NCI-H526 (cell line): ENCODE measurements around the gene PPP1R3G.

Experiments used
- DNase-seq, 2 experiments: peaks; one replicate each; lab custom pipeline; 2025; lab: John Stamatoyannopoulos, UW

Gene PPP1R3G

DNA sequence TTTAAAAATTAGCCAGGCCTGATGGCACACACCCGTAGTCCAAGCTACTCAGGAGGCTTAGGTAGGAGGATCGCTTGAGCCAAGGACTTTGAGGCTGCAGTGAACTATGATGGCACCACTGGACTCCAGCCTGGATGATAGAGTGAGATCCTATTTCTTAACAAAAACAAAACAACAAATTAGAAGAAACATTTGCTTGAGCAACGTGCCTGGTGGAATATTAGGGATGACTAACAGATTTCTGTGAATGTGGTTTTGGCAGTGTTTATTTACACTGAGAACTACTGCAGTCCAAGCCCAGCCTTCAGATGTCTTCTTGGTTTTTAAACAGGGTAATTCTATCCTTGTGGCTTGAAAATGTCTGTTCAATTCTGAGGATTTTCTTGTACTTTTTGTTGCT lies 9.2 kb downstream of the PPP1R3G start:
- no peak for DNase-seq

DNA sequence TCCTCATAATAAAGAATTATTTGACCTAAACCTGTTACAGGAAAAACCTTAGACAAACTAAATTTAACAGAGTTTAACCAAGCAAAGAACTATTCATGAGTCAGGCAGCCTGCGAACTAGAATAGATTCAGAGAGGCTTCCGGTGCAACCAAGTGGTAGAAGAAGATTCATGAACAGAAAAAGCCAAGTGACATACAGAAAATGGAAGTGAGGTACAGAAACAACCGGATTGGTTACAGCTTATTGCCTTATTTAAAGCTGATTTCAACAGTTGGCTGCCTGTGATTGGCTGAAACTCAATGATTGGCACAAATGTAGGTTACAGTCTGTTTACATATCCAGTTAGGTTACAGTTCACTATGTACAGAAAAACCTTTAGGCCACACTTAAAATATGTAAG lies 10.1 kb downstream of the PPP1R3G start:
- DNase-seq = no peak

DNA sequence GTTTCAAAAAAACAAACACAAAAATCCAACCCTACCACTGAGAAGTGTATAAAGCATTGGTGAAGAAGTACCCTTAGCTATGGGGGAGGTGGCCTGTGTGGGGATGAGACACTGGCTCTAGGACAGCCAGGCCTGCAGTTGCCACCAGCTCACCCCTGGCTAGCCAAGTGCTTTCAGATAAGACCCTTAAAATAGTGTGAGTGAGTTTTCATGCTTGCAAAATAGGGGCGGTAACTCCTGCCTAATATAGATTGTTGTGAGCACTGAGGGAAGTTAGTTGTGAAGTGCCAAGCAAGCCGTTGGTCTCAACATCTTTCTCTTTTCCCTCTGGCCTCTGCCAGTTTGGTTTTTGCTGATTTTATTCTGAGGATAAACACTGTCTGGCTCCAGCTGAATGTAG lies 11.3 kb downstream of the PPP1R3G start:
- DNase-seq = no peak

DNA sequence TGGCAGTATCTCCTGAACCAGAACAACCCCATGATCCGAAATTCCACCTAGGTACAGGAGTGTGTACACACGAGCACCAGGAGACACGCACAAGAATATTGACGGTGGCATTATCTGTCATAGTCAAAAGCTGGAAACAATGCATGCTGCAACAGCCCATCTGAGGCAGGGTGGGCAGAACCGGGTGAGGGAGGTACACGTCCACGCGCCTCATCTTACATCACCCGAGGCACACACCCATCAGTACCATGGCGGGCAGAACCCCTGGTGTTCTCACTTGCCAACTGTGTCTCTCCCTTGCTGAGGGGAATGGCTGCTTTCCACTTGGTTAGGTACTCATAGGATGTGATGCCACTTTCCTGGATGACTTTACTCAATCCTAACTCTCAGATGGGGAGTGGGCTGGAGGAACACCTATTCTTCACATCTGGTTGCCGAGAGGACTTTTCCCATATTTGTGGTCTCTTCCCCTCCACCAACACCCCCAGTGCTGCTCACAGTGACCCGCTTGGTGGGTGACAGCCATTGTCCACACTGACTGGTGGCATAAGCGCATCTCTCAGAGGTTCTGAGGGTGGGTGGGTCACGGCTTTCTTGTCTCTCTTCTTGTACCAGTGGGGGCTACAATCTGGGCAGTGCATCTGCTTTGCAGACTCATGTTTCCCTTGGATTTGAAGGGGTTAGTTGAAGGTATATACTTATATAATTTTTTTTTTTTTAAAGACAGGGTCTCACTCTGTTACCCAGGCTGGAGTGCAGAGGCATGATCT lies 13.5 kb downstream of the PPP1R3G start:
- no peak for DNase-seq

DNA sequence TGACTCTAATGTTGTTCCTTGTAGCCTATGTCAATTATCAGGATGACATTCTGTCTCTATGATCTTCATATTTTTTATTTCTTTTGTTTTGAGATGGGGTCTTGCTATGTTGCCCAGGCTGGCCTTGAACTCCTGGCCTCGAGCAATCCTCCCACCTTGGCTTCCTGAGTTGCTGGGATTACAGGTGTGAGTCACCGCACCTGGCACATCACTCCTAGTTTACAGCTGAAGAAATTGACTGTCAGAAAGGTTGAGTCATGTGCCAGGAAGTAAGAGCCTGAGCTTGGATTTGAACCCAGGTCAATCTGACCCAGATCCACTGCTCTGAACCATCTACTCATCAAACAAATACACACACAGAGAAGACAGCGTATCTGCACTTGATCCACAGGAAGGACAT lies 14.4 kb downstream of the PPP1R3G start:
- DNase-seq = no peak

DNA sequence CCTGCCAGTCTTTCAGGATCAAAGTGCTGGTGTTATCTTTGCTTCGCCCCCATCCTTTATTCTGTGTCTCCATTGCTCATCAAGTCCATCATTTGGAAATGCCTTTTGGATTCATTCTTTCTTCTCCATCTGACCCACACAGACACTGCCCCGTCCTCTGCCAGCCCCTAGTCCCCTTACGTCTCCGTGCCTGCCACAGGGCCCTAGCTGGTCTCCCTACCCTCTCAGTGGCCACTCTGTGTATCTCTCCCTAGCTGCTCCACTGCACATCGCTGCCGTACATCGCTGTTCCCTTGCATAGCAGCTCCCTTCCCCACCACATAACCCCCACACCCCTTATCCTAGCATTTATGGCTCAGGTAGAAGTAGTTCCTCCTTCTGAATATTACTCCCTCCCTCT lies 15.7 kb downstream of the PPP1R3G start:
- no peak for DNase-seq

DNA sequence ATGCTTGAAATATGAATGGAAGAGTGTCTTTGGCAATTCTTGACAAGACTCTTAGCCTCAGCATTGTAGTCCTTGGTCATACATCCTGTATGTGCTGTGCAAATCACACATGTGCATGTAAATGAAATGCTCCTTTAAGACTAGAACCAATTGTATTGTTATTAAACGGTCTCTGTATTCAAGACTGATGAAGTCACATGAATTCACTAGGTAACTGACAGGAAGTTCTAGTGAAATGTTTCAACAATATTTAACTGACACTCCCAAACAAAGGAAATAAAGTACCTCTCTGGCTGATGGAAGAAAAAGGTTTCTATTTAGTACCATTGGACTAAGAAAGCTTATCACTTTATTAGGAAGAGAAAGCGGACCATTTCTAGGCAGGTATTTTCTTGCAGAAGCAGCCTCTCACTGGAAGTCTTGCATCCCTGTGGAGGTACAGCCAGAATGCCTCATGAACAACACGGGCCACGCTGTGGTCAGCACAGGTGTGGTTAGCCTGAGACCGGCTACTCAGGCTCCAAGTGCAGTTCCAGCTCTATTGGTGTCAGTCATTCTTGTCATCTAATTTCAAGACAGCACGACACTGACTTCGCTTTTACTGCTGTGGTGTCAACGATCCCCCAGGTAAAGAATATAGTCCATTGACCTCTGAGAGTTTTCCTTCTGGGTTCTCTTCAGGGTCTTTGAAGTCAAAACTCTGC lies 17.3 kb downstream of the PPP1R3G start:
- no peak for DNase-seq

DNA sequence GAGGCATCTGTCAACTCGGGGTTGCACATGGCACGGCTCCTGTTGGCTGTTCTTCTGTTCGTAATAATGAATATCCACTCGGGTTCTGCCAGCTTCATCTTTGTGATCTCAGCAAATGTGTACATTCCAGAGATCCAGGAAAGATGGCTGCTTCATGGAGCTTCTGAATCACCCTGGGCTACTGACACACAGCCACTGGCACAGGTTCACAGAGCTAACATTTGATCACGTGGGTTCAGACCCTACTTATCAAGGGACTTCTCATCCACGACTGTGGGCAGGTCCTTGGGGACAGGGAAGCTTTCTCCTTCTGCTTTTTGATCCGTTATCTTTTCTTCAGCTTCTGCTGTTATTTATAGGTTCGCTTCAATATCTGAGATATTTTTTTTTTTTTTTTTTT lies 18.1 kb downstream of the PPP1R3G start:
- no peak for DNase-seq

DNA sequence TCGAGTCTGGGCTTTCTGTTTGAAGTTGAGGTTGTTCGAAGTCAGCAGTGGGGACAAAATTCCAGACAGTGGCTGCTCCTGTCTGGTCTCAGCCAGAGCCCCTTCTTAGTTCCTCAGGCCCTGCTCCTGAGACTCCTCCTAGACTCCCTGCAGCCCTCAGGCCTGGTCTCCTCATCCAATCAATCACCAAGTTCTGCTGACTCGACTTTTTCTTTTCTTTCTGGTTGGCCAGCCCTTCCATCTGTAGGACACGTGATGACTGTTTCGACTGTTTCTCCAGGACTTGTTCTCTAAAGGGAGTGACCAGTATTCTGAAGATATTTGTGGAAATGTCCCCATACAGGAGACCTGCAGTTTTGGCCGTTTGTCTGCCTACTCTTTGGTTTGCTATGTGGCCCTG lies 19.5 kb downstream of the PPP1R3G start:
- DNase-seq = no peak

DNA sequence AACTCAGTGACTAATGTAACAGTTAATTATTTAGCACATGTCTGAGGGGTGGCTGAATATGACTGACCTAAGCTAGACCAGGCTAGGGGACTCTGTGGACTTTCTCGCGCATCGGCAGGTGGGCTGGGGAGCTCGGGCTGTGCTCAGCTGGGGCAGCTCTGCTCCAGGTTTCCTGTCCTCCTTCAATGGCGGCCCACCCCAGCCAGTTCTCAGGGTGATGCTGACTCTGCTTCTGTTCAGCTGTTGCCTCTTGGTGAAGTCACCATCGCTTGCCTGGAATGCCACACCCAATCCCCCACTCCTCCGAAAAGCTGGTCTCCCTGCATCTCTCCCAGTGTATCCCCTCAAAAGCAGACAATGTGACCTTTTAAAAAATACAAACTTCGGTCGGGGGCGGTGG lies 20.0 kb downstream of the PPP1R3G start:
- no peak for DNase-seq

DNA sequence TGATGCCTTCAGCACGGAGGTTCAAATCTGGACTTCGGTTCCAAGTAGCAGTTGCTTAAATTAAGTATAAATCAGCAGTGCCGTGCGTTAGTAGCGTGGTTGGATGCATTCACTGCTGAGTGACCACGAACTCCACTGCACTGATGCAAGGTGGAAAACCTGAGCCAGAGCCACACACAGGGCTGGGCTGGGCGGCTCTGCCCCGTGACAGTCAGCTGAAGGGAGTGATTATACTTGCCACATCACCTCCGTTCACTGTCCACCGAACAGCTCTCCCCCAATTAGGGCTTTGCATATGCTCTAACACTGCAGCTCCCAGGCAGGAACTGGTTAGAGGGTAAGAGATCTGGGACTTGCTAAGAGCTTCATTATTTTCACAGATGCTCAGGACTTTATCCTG lies 22.2 kb downstream of the PPP1R3G start:
- no peak for DNase-seq

DNA sequence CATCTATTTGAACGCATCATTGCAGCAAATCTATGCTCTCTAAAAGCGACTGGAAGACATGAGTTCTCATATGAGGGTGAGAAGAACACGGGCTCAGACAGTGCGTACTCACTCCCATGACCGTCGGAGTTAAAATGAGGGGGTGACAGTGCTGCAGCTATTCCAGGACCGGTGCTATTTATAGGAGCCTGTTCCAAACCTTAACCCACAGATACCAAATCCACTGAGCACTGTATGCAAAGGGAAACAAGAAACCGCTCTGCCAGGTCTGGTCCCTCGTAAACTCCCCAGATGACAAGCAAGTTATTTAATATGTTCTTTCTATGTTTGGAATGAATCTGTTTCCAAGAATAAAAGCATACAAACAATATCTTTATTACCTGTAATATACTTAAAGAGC lies 22.9 kb downstream of the PPP1R3G start:
- DNase-seq = no peak

DNA sequence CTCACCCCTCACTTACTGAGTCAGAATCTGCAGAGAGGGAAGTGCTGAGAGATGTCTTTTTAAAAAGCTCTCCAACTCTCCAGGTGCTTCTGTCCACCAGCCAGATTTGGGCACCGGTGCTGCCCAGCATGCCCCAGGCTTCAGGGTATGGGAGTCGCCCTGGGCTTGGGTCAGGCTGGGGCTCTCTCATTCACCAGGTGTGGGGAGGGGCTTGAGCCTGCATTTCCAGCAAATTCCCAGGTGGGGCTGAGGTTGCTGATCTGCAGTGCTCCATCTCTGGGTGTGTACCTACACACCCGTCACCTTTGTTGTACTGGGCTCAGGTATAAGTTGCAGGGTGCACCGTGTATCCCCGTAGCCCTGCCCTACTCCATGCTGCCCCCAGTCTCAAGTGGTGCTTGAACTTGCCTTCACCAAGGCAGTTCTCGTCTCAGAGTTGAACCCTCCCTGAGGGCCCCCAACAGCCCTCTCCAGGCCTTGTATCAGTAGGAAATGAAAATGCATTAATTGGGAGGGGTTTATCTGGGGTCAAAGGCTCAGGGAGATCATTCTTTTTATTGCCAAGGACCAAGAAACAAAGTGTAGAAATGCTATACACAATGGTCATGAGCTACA lies 23.5 kb downstream of the PPP1R3G start:
- DNase-seq = no peak

DNA sequence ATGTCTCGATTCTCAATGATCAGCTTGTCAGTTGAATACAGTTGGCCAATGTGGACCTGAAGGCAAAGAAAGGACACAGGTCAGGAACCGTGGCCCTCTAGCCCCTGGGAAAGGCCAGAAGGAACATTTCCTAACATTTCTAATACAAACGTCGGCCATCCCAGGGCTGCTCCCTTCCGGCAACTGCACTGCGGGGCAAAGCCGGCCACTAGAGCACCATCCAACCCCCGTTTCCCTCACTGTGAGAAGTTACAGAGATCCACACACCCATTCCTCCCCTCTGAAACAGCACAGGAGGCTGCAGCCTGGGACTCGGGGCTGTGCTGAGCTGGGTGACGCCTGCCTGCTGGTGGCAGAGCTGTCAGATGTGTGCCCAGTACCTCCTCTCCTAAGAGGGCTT lies 24.3 kb downstream of the PPP1R3G start:
- DNase-seq = no peak

DNA sequence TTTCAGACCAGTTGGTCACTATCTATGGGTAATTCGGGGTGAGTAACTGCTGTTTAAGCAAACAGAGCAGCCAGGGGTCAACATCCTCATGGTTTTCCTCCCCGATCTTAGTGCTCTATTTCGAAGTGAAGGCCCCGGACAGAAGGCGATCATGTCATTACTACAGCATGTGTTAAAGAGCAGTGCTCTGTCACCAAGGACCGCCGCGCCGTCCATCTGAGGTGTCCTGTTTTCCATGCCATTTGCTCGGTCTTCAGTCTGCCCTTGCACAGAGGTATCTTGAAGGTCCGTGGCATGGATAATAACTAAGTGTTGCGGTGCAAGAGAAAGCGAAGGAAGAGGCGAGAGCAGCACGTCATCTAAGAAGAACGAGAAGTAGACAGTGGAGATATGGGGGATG lies 25.1 kb downstream of the PPP1R3G start:
- DNase-seq = no peak

DNA sequence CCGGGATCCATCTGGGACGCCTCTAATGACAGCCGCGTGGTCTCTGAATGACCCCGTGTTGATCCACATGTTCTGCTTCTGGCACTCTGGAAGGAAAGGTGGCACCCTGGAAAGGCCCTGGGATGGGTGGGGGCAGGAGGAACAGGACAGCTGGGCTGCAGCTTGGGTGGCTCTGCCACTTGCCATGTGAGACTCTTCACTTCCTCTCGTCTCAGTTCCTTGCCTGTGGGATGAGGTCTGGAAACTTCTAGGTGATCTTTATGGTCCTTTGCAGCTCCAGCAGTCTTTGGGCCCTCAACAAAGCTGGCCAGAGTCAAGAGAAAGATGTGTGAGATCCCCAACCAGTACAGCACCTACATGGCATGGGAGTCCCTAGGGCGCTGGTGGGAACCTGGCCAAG lies 26.5 kb downstream of the PPP1R3G start:
- no peak for DNase-seq

DNA sequence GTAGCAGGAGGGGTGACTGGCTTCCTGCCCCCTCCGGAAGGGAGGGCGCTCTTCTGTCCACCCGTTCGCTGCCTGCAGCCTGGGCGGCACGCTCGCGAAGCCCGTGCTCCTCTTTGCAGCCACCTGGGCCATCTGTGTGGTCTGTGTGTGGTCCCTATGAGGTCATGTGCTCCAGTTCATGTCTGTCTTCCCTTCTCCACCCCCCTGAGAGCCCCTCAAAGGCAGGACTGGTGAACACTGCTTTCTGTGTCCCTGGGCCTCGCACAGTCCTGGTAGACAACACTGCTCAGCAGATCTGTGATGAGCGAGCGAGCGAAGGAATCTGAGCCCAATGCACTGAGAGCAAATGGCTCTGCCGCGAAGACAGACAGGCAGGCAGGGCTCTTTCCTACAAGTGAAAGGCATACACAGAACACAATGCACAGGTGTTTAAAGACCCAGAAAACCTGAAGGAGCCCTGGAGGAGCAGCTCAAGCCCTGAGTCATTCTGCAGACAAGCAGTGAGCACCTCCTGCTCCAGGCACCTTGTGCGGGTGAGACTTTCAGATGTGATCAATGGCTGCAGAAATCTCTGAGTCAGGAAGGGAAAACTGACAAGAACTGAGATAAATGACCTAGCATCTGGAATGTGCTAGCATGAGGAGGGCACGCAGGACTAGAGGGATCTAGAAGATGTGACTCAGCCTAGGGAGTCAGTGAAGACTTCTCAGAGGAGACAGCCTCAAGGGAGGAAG lies 27.1 kb downstream of the PPP1R3G start:
- no peak for DNase-seq

DNA sequence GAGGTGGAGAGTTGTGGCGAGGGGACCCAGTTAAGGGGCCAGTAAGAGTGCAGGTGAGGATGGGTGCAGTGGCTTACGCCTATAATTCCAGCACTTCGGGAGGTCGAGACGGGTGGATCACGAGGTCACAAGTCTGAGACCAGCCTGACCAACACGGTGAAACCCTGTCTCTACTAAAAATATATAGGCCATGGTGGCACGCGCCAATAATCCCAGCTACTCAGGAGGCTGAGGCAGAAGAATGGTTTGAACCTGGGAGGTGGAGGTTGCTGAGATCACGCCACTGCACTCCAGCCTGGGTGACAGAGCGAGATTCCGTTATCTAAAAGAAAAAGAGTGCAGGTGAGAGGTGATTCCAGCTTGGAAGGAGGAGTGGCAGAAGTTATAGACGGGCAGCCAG lies 28.0 kb downstream of the PPP1R3G start:
- no peak for DNase-seq

DNA sequence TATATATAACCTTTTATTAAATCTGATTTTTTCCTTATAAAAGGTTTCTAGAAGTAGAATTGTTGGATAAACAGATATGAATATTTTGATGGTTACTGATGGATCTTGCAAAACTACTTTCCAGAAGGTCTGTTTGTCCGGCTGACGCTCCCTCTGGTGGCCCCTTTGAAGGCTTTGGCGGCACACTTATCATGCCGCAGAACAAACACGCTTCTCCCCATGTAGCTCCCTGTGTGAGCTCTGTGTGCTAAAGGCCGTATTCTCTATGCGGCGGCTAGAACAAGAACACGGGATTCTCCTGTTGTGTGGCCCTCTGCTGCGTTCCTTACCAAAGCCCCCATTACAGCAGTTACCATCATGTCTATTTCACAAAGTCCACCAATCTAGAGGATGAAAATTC lies 30.0 kb downstream of the PPP1R3G start:
- DNase-seq = no peak

DNA sequence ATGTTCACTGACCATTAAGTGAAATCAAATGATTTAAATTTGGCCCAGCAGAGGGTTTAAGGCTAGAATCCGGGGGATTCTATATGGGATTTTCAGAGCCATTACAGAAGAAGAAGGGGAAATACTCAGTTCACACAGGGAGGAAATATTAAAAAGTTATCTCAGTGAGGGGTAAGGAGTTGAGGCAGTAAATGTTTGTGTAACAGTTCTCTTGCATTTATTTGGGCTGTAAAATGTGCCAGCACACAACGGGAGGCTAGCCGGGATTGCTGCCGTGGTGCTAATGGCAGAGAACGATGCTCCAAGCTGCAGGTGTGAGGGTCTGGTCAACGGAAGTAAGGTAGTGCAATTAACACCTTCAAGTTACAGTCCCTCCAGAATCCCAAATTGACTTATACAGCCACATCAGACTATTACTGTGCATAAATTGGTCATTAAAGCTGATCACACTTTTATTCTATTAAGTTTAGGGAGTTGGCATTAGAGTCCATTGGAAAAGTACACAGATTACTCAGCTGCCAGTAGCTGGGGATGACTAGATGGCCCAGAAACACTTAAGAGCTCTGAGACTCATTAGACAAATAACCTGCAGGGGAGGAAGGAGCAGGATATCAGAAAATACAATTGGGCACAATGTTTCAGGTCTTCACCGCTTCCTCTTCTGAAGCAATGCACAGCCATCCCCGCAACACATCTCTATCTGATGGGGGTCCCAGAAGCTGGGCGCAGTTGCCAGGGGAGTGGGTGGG lies 31.3 kb downstream of the PPP1R3G start:
- no peak for DNase-seq

DNA sequence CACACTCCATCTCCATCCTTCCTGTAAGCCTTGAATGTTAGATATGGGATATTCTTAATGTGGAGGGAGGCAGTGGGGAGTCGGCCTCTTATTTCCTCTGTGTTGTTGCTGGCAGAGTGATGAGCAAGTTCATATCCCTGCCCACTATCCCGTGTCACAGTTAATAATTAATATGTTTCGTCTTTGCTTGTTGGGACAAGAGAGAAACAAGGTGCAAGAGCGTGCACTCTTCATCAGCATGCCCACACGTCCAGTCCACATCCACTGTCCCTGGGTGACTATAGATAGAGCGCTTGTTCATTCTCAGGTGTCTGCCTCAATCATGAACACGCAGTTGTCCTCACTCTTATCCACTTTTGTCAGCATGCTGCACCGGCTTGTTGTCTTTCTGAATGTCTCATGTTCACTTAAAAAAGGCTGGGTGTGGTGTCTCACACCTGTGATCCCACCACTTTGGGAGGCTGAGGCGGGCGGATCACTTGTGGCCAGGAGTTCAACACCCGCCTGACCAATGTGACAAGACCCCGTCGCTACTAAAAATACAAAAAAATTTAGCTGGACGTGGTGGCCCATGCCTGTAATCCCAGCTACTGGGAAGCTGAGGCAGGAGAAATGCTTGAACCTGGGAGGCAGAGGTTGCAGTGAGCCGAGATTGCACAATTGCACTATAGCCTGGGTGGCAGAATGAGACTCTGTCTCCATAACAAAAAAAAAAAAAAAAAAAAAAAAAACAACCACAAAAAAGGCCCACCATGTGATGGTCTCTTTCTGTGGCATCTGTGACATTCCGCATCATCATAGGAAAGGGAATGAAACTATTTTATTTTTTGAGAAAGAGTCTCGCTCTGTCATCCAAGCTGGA lies 34.2 kb downstream of the PPP1R3G start:
- no peak for DNase-seq
